Measurements from ENCODE around the gene GET4. TPM values are rescaled to one million over a fixed set of nuclear protein-coding genes. Genes with fewer than 3 reads are reported as not detected.

Gene GET4
- total RNA-seq, 1 donor from 2014 or later: 17.2 TPM

DNA sequence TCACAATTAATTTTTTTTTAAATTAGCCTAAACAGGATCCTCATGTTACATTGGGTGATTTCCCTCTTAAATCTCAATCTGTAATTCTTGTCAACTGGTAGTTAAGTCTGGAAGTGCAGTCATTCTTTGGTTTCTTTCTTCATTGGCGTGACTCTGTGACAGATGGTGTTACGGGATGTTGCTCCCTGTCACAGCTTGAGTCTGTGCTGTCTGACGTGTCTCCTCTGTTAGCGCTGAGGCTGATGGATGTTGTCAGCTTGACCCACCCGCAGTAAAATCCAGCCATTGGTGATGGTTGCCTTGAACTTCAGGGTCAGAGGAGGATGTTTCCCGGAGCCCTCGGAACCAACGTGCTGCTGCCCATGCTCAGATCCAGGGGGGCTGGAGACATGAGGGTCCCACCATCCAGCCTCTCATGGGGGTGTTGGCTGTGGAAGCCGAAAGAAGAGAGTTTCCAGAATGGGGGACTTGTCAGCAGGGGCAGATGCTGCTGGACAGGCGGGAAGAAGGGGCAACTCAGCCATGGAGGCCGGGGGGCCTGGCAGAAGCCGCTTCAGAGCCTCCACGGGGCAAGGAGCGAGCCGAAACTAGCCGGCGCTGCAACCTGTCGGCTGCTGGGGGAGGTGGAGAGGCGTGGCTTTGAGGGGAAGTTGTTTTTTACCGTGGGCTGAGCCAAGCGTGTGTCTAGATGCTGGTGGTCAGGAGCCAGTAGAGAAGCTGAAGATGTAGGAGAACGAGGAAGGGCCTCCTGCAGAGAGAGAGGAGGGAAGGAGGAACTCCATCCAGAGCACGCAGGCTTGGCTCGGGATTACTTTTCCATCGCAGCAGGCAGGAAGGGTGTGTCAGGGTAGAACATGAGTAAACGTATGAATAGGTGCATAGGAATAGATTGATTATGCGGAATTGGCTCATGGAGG, 40.6 kb upstream of the GET4 start:
- peaks cover 82% of the 10 kb centered on the region for H3K79me2 ChIP-seq (ENCODE audit: low read depth)
- no peak overlapping the region for H3K9ac ChIP-seq
- no peaks in the 10 kb centered on the region for H3K9me3 ChIP-seq (ENCODE audit: low read depth)
- H3K4me2 ChIP-seq: no peak overlapping the region
- H3K4me1 ChIP-seq: no peaks in the 10 kb centered on the region
- no peaks in the 10 kb centered on the region for H3F3A ChIP-seq (ENCODE audit: low read depth)
- H3K9me3 Mint-ChIP-seq: no peaks in the 10 kb centered on the region
- H3K27ac ChIP-seq: no peak overlapping the region
- H3K27ac Mint-ChIP-seq: no peak overlapping the region
- H3K4me3 ChIP-seq: no peak overlapping the region
- DNase-seq (ENCODE audit: low spot score): no peak
- peaks cover 68% of the 10 kb centered on the region for H4K20me1 ChIP-seq (ENCODE audit: low read depth)
- H3K36me3 Mint-ChIP-seq: peaks cover 10% of the 10 kb centered on the region
- no peak overlapping the region for H3K4me3 Mint-ChIP-seq
- H3K36me3 ChIP-seq: no peaks in the 10 kb centered on the region
- no peak overlapping the region for H2AFZ ChIP-seq (replicated peaks)
- TF ChIP-seq, protein P1, sequence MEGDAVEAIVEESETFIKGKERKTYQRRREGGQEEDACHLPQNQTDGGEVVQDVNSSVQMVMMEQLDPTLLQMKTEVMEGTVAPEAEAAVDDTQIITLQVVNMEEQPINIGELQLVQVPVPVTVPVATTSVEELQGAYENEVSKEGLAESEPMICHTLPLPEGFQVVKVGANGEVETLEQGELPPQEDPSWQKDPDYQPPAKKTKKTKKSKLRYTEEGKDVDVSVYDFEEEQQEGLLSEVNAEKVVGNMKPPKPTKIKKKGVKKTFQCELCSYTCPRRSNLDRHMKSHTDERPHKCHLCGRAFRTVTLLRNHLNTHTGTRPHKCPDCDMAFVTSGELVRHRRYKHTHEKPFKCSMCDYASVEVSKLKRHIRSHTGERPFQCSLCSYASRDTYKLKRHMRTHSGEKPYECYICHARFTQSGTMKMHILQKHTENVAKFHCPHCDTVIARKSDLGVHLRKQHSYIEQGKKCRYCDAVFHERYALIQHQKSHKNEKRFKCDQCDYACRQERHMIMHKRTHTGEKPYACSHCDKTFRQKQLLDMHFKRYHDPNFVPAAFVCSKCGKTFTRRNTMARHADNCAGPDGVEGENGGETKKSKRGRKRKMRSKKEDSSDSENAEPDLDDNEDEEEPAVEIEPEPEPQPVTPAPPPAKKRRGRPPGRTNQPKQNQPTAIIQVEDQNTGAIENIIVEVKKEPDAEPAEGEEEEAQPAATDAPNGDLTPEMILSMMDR (IDR thresholded peaks at IDR 0.05): no peak
- TF ChIP-seq EZH2phosphoT487 (IDR thresholded peaks at IDR 0.05) (no peak), EZH2 (IDR thresholded peaks at IDR 0.05) (no peak)
- no peaks in the 10 kb centered on the region for H3K27me3 ChIP-seq
- peaks cover 20% of the 10 kb centered on the region for H3K4me1 Mint-ChIP-seq
- H3K27me3 Mint-ChIP-seq (ENCODE audit: insufficient read depth, low read depth): peaks cover 6% of the 10 kb centered on the region

- H3K4me3 Mint-ChIP-seq: no peak overlapping the region
- H3K27me3 ChIP-seq: no peaks in the 10 kb centered on the region
- no peak for TF ChIP-seq EZH2 (IDR thresholded peaks at IDR 0.05)
- TF ChIP-seq, protein P1 (IDR thresholded peaks at IDR 0.05): peak; percentile 52
- no peak overlapping the region for H3K4me3 ChIP-seq
- no peak overlapping the region for H2AFZ ChIP-seq (replicated peaks)
- H3K9me3 Mint-ChIP-seq: no peaks in the 10 kb centered on the region
- H3K4me2 ChIP-seq: no peak overlapping the region
- no peaks in the 10 kb centered on the region for H3K4me1 ChIP-seq
- no peak overlapping the region for H3K27ac ChIP-seq
- no peak overlapping the region for H3K9ac ChIP-seq
- H3F3A ChIP-seq (ENCODE audit: low read depth): no peaks in the 10 kb centered on the region
- peaks cover 65% of the 10 kb centered on the region for H4K20me1 ChIP-seq (ENCODE audit: low read depth)
- peak overlapping the region; percentile 94 for H3K27ac Mint-ChIP-seq
- peaks cover 75% of the 10 kb centered on the region for H3K79me2 ChIP-seq (ENCODE audit: low read depth)
- peaks cover 10% of the 10 kb centered on the region for H3K36me3 Mint-ChIP-seq
- no peaks in the 10 kb centered on the region for H3K36me3 ChIP-seq
- peaks cover 6% of the 10 kb centered on the region for H3K27me3 Mint-ChIP-seq (ENCODE audit: insufficient read depth, low read depth)
- H3K9me3 ChIP-seq (ENCODE audit: low read depth): no peaks in the 10 kb centered on the region
- H3K4me1 Mint-ChIP-seq: peaks cover 21% of the 10 kb centered on the region
- DNase-seq (ENCODE audit: low spot score): peak; percentile 48
Observed at GRCh38 chr7:836429-836828, 39.9 kb upstream of the GET4 start.

GRCh38 chr7:837001-837400, 39.4 kb upstream of the GET4 start:
- H3K36me3 Mint-ChIP-seq: peaks cover 10% of the 10 kb centered on the region
- no peak overlapping the region for H3K27ac ChIP-seq
- peaks cover 69% of the 10 kb centered on the region for H3K79me2 ChIP-seq (ENCODE audit: low read depth)
- H3K4me3 ChIP-seq: no peak overlapping the region
- no peaks in the 10 kb centered on the region for H3K9me3 ChIP-seq (ENCODE audit: low read depth)
- H3K4me3 Mint-ChIP-seq: no peak overlapping the region
- H3K4me1 Mint-ChIP-seq: peaks cover 19% of the 10 kb centered on the region
- no peak overlapping the region for H3K9ac ChIP-seq
- H3K4me1 ChIP-seq: no peaks in the 10 kb centered on the region
- H3F3A ChIP-seq (ENCODE audit: low read depth): no peaks in the 10 kb centered on the region
- H2AFZ ChIP-seq (replicated peaks): no peak overlapping the region
- no peak for DNase-seq (ENCODE audit: low spot score)
- H3K36me3 ChIP-seq: no peaks in the 10 kb centered on the region
- no peaks in the 10 kb centered on the region for H3K27me3 ChIP-seq
- no peak overlapping the region for H3K4me2 ChIP-seq
- H3K9me3 Mint-ChIP-seq: no peaks in the 10 kb centered on the region
- peaks cover 6% of the 10 kb centered on the region for H3K27me3 Mint-ChIP-seq (ENCODE audit: insufficient read depth, low read depth)
- no peak overlapping the region for H3K27ac Mint-ChIP-seq
- peaks cover 66% of the 10 kb centered on the region for H4K20me1 ChIP-seq (ENCODE audit: low read depth)
- no peak for TF ChIP-seq EZH2 (IDR thresholded peaks at IDR 0.05)
- no peak for TF ChIP-seq EZH2phosphoT487 (IDR thresholded peaks at IDR 0.05)
- TF ChIP-seq, protein P1 (IDR thresholded peaks at IDR 0.05): no peak
